Measurements from ENCODE around the gene BATF.

The BATF gene

DNA sequence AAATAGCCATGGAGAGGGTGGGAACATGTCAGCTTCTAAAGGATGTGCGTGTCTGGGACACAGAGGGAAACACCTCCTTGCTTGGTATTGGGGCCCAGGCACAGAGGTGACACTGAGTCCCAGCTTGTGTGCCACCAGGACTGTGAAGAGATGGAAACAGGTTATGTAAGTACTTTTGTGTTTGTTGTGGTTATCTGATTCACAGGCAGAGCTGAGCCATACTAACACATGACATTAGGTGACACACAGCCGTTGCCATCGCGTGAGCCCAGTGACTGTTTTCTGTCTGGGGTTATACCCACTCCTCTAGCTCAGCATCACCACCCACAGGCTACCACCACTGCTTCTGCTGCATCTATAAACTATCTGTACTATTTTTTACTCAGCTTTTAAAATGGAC lies 44.1 kb downstream of the BATF start:
- peak; percentile 63 for DNase-seq

DNA sequence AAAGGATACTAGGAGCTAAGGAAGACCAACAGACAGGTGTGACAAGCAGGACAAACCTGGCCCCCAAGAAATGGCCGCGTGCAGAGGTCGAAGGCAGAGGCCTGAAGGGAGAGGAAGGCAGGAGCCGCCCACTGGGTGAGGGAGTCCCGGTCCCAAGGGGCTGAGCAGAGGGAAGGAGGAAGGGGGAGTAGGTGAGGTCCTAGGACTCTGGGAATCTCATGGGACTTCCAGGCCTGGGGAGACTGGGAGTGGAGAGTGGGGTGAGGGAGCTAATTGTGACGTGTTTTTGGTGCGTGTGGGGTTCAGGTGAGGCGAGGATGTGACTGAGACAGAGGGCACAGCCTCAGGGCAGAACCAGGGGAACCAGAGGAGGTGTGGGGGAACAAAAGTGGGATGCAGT lies 44.5 kb downstream of the BATF start:
- no peak for DNase-seq

DNA sequence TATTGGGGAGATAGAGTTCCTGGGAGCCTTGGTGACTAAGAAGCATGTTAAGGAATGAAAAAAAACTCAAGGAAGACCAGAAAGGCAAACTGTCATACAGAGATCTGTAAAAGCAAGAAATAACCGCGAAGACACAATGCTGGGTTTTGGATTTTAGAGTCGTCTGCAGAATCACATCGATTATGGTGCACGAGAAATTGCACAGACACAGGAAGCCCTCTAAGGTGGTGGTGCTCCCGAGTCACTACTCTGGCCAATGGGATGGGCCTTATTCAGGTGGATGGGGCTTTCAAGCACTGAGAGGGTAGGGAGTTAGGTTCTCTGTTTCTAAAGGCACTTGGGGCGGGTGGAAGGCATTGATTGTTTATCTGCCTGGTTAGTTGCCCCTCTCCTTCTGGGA lies 45.9 kb downstream of the BATF start:
- no peak for DNase-seq

DNA sequence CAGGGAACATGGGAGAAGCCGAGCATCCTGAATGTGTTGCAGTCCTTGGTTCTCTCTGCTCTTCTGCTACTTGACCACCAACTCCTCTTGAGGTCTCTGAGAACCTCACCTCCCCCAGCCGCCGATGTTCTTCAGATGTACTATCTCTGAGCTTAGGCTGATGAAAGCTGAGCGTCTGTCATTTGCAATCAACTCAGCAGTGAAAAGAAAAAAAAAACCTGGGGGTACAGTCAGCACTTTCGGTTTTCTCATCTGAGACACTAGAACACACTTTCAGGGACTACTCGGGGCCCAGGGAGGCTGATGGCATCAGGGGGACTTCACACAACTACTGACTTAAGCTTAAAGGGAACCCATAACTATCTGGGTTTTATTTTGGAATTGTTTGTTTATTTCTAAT lies 46.5 kb downstream of the BATF start:
- no peak for DNase-seq

- peak; percentile 39 for DNase-seq
These were observed 48.5 kb downstream of the BATF start for GRCh38 chr14:75570797-75571196.

GRCh38 chr14:75572104-75572503 lies 49.8 kb downstream of the BATF start:
- no peak for DNase-seq

DNA sequence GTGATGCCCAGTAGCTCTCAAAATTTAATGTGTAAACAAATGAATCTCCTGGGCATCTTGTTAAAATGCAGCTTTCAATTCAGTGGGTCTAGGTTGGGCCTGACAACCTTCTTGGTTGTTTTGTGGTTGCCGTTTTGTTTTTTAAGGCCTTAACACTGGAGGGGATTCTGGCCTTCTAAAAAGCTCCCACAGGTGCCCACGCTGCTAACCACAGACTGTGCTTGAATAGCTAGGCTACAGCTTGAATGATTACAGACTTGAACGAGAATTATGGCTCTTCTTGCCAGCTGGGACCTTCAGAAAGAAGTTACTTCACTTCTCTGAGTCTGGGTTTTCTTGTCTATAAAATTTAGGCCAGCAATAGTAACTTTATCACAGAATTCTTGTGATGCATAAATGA lies 54.8 kb downstream of the BATF start:
- no peak for DNase-seq

GRCh38 chr14:75577729-75578101 lies 55.4 kb downstream of the BATF start:
- DNase-seq: peak; percentile 75

GRCh38 chr14:75578102-75578785 lies 56.0 kb downstream of the BATF start, which contains the start of gene FLVCR2:
Gene FLVCR2, plus strand, starts transcription at chr14:75578620. Its CDS starts 353 bp downstream, at chr14:75578973.
- DNase-seq: peak; percentile 48

GRCh38 chr14:75578786-75579337 lies 56.6 kb downstream of the BATF start:
- no peak for DNase-seq

GRCh38 chr14:75579338-75579864 lies 57.1 kb downstream of the BATF start:
- DNase-seq: no peak

DNA sequence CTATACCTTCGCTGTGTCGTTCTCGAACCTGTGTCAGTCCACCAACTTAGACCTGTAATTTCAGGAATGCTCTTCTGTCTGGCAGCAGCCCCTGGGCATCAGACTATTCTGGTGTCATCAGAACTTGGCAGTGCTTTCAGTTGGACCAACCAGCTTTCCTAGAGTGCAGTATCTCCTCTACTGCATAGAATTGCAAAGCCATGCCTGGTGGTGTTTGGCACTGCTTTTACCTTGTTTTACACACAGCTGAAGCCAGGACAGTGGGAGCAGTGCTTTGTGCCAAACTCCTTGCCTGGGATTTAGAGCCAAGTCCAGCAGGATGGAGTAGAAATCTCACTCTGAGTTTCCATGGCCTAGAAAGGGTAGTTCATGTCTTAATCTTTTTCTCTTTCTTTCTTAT lies 57.6 kb downstream of the BATF start:
- DNase-seq: no peak

DNA sequence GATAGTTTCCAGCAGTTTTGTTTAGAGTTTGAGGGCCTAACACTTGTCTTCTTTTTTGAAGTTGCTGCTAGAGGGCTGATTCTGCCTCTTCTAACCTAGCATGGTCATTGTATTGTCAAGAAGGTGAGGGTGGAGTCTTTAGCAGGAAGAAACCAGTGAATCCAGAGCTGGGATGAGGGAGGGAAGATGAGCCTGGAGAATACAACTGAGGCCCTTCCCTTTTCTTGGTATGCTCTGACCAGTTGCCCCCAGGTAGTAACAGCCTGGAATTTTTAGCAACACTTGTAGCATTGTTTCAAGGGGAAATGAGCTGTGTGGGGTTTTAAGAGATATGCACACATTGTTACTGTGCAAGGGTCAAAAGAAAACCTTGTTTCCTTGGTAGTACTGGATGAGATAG lies 65.1 kb downstream of the BATF start:
- DNase-seq: no peak

GRCh38 chr14:75589931-75590330 lies 67.7 kb downstream of the BATF start:
- no peak for DNase-seq

- DNase-seq: no peak
These were observed 69.2 kb downstream of the BATF start for GRCh38 chr14:75591331-75591946.

- DNase-seq: no peak
These were observed 69.8 kb downstream of the BATF start for GRCh38 chr14:75591987-75592575.

- no peak for DNase-seq
These were observed 73.0 kb downstream of the BATF start for GRCh38 chr14:75595226-75595625.

Data from CD4-positive, alpha-beta T cell treated with Interleukin-15 for 1 hour (primary cell).